Hypothalamus (tissue), 51 donors: ENCODE results near the gene ADAMTSL1.

ENCODE experiments used
- DNase-seq, 51 donors: peaks; one replicate each; lab custom pipeline; 2025; lab: John Stamatoyannopoulos, UW

Gene ADAMTSL1, protein sequence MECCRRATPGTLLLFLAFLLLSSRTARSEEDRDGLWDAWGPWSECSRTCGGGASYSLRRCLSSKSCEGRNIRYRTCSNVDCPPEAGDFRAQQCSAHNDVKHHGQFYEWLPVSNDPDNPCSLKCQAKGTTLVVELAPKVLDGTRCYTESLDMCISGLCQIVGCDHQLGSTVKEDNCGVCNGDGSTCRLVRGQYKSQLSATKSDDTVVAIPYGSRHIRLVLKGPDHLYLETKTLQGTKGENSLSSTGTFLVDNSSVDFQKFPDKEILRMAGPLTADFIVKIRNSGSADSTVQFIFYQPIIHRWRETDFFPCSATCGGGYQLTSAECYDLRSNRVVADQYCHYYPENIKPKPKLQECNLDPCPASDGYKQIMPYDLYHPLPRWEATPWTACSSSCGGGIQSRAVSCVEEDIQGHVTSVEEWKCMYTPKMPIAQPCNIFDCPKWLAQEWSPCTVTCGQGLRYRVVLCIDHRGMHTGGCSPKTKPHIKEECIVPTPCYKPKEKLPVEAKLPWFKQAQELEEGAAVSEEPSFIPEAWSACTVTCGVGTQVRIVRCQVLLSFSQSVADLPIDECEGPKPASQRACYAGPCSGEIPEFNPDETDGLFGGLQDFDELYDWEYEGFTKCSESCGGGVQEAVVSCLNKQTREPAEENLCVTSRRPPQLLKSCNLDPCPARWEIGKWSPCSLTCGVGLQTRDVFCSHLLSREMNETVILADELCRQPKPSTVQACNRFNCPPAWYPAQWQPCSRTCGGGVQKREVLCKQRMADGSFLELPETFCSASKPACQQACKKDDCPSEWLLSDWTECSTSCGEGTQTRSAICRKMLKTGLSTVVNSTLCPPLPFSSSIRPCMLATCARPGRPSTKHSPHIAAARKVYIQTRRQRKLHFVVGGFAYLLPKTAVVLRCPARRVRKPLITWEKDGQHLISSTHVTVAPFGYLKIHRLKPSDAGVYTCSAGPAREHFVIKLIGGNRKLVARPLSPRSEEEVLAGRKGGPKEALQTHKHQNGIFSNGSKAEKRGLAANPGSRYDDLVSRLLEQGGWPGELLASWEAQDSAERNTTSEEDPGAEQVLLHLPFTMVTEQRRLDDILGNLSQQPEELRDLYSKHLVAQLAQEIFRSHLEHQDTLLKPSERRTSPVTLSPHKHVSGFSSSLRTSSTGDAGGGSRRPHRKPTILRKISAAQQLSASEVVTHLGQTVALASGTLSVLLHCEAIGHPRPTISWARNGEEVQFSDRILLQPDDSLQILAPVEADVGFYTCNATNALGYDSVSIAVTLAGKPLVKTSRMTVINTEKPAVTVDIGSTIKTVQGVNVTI (N-terminal part only)

DNA sequence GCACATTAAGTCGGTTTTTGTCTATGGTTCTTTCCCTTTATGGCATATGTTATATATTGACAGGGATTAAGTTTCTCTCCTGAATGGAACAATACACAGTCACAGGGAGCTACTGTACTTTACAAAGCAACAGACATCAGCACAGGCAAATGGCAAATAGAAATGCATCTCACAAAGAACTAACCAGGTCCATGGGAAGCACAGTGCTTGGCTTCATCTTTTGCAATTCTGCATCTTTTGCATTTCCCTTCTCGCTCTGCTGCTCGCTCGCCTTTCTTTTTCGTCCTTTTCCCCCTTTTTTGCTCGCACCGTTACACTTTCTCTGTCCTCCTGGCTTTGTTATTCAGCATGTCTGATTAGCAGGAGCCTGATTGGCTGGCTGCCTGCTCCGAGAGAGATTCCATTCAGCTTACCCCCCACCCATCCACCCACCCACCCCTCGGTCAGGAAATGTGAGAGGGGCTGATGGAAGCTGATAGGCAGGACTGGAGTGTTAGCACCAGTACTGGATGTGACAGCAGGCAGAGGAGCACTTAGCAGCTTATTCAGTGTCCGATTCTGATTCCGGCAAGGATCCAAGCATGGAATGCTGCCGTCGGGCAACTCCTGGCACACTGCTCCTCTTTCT lies at the start of gene ADAMTSL1:
ADAMTSL1 (plus strand) TSS at position 502 of the 628 bp plus-strand sequence; CDS start at position 582, 80 bp downstream.
- peak in 30 of 51 donors; percentile 1 to 62 (median 15) for DNase-seq

DNA sequence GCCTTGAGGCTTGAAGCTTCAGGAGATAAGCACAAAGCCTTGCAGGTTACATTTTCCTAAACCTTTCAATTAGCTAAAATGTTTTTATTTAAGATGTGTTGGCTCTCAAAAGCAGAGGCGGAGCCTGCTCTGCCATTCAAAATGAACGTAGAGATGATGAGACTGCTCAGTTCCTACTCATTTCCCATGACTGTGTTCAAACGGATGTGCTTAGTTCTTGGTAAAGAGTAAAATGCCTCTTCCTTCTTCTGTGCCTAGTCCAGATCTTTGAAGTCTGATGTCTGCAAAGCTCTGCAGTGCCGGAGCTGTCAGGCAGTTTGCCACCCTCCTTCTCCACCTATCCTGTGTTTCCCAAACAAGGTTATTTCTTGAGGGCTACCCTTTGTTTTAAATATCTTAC lies 46.3 kb upstream of the ADAMTSL1 start:
- no peak for DNase-seq

DNA sequence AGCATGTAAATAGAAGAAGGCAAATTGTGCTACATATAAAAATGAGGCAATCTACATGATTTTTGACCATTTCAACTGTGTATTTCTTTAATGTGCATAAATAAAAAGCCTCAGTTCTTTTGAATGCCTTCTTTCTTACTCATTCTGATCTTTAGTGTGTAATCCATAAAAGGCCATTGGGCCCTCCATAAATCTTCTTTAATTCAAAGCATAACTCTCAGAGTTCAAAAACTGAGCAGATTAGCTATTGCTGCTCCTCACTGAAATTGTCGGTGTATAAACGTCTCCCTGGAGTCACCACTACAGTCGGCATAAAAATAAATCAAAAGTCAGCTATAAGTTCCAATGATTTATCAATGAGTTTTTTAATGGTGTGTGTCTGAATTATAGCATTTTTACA lies 45.3 kb upstream of the ADAMTSL1 start:
- no peak for DNase-seq

DNA sequence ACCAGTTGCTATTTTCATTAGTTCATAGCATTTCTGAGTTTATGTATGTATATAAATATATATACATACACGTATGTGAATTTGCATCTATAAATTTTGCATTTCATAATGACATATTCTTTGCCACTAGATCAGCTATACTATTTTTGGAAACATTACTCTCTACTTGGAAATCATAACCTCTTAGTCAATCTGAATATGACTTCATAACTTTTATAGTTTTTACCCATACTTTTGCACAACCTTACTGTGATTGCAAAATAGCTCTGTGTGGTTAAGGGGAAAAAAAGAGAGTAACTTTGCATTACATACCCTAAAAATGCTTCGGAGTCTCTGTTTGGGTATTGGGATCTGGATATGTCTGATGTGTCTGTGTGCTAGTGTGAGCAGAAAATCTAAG lies 44.9 kb upstream of the ADAMTSL1 start:
- DNase-seq = no peak

DNA sequence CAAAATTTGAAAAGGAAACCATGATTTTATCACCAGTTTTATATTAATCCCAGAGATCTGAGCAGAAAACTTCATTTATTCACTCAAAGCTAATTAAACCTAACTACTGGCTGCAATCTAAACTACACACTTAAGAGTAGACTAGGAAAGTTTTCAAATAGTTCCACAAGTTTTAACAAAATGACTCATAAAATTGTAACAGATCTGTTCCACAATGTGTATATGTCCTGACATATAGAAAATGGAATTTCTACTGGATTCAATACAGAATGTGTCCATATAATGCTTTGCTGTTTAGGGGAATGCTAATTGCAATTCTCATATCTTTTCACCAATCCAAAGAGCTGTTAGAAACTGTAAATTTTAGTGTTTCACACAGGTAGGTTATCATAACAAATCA lies 40.3 kb upstream of the ADAMTSL1 start:
- no peak for DNase-seq

DNA sequence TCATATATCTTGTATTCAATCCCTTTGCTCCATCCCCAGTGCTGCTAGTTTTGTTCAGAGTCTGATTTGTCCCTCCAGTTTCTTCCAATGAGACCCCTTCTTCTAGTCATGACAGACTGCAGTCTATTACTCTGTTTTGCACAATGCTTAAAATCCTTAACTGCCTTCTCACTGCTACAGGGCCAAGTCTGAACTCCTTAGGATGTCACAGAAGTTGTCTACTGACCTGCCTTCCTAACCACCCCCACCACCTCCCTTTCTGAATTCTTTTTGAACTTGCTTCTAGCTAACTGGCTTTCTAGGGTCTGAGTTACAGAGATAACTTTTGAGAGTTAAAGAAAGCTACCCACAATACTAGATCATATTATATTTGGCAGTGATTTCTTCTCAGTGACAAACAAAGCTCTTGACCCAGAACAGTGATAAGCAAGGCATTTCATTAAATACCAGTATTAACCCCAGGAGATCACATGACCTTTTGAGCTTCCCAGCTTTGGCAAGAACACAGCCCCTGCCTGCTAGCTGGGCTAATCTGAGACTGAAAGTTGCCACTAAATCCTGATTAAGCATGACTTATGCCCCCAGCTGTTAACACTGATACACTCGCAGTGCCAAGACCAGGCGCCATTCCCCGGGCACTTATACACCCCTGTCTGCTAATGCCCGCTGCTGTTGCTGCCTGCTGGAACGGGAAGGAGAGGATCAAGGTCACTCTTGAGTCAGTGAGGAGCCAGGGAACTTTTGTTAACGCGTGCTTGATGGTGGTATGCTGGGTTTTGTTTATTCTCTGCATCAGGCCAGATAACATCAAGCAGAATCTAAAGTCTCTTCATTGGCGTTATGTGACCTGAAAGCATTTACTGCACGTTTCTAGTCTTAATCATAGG lies 36.4 kb upstream of the ADAMTSL1 start:
- DNase-seq = peak in 6 of 51 donors; percentile 2 to 12 (median 2)

DNA sequence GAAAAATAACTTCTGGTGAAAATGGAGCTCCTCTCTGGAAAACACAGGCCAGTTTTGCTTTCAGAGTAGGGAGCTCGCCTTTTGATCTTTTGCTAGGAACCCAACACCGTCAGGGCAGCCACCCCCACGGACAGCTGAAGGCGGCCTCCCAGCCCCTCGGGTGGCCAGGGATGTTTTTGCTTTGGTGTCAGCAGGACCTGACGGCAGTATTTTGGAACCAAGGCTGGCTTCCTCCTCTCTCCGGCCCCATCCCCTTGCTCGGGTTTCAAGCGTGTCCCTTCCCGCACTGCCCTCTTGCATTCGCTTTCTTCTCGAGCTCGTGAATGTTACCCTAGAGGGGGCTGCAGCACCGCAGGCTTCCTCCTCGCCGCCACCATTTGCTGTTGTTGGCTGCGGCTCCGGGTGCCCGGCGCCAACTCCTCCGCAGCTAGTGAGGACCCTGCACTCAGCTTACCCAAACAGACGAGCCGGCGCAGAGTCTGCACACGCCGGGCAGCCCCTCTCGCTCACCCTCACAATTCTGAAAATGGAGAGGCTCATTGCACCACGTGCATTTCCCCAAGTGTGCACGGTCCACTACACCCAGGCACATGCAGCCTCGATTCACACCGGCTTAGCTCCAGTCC lies 35.5 kb upstream of the ADAMTSL1 start:
- DNase-seq = peak in 39 of 51 donors; percentile 5 to 68 (median 29)

DNA sequence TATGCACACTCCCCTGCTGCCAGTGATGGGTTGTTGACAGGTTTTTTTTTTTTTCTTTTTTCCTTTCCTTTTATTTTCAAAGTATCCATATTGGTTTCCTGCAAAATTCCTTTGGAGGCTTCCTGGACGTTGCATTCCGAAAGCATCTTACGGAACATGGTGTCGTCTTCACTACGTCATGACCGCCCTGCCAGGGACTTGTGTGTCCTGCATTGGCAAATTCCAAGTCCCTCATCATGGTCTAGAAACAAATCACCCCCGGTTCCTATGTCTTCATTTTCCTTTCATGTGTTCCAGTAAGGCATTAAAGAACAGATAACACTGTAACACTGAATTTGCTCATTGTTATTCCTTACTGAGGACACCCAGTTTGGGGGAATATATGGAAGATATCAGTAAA lies 35.0 kb upstream of the ADAMTSL1 start:
- no peak for DNase-seq

DNA sequence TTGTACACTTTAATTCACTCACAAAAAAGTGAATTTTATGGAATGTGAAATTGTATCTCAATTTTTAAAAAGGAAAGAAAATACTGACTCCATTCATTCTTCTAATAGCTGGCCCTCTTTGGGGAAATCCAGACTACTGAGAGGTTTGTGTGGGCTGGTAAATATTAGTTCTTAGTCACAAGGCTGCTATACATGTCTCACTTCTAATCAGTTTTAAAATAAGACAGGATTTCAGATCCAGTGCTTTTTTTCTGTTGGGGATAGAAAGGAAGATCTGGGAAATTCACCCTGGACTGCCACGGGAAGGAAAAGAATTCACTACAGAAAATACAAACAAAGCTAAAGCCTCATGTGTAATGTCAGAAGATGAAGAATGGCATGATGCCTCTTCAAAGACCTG lies 32.7 kb upstream of the ADAMTSL1 start:
- DNase-seq = no peak

DNA sequence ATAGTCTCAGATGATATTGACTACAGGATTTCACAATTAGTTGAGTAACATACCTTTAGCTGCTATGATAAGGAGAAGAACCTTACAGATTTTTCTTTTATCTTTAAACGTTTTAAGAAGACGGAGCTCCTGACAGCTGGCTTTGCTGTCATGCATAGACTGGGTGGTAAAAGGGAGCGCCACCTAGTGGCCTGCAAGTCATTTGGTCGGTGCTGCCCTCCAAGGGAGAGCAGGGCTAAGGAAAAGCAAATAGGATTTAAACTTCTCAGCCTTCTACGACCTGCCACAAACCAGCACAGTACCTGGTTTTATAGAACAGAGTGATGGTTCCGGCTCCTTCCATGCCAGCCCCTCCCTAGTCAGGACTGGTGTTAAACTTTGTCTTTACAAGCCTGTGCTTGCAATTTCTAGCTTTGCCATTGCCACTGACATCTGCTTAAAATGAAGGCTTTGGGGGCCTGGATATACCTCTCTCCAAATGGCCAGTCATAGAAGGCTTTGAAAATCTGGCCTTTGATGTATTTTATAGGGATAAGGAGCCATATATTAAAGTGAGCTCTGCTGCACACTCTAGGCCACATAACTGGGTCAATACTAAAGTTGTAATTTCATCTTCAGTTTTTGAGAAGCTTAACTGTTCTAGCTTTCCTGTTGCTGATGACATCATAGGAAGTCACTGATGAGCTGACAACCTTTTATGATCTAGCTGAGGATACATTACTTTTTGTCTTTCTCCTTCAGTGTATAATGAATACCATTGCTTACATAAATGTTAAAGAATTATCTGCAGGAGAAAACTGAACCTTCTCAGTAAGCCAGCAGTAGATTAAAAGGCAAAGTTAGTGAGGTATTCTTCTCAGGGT lies 31.1 kb upstream of the ADAMTSL1 start:
- peak in 47 of 51 donors; percentile 4 to 82 (median 47) for DNase-seq

DNA sequence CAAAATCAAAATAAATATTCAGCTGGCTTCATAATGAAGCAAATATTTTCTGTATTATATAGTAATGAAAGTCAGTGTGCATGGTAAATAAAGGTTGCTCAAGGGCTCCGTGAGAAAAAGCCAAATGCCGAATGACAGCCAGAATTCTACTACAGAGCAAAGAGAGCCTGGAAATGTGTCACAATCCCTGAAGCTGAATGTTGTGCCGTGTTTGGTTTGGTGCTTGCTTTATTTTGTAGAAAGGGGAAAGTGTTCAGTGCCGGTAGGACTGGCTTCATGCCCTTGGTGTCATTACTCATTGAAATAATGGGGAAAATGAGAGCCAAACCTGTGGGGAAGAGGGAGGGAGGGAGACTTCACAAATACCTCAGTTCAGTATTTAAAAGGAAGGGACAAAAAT lies 26.8 kb upstream of the ADAMTSL1 start:
- DNase-seq = peak in 18 of 51 donors; percentile 4 to 35 (median 10)

DNA sequence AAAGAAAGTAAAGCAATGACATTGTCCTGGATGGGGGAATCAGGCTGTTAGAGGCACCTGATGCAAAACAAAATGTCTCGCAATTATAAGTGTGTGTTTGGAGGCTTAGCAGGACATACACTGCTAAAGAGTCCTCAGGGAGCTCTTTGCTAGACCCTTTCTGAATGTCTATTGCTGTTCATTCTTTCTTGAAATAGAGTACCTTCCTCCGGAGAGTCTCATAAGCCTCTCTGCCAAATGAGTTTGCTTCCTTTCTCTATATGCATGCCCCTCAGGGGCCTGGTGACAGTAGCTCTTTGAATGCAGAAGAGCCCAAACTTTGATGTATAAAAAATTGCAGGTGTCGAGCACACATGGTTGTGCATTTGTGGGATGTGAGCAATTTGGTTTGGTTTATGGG lies 26.4 kb upstream of the ADAMTSL1 start:
- no peak for DNase-seq

DNA sequence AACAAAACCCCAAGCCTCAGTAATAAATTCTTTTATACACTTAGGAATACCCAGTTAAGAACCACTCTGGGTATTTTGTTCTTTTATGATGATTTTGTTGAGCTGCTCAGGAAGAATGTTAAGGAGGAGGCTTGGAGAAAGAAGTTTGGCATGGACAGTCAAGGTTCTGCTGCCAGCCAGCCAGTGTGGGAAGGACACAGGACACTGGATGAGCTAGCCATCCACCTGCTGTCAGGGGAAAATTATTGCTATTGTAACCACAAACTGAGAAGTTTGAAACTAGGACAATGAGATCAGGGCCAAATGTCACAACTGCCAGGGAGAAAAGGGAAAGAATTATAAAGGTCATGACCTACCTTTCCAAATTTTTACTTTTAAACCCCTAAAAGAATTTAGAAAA lies 25.9 kb upstream of the ADAMTSL1 start:
- no peak for DNase-seq

DNA sequence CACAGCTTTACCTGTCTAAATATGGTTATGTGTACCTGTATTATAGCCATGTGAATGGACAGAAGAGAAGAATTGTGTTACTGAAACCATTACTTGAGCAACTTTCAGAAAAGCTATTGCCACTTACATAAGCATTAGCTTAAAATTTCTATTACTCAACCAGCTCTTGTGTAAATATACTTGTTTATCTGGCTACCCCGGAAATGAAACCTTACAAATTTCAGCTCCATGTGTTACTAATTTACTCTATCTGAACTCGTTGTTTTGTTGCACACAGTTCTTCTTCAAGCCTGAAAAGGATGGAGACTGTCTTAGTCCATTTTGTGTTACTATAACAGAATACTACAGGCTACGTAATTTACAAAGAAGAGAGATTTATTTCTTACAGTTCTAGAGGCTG lies 22.5 kb upstream of the ADAMTSL1 start:
- no peak for DNase-seq

DNA sequence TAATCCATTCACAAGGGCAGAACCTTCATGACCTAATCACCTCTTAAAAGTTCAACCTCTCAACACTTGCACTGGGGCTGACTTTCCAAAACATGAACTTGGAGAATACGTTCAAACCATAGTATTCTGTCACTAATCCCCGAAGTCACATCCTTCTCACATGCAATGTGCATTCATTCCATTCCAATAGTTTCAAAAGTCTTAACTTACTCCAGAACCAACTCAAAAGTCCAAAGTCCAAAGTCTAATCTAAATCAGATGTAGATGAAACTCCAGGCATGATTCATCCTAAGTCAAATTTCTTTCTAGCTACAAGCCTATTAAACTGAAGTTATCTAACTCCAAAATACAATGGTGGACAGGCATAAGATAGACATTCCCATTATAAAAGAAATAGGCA lies 21.7 kb upstream of the ADAMTSL1 start:
- DNase-seq = no peak

DNA sequence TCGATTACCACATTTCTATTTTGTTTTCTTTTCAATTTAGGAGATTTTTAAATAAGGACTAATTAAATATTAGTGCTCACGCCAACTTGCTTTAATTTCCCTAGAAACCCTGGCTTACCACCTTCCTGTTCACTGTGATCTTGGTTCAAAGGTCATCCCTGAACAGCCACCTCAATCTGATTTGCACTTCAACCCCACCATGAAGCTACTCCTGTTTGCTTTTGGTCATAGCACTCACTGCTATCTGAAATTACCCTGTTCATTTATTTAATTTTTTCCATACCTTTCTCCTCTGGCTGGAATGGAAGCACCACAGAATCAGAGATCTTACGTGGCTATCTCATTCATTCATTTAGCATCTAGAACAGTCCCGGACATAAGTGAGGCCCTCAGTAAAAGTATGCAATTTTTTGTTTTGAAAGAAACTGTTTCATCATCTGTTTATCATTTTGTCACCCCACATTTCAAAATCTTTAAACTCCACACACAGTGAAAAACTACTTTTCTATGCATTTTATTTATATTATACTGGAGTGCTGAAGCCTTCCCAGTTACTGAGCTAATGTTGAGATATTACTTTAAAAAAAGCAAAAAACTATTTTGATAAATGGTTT lies 17.2 kb upstream of the ADAMTSL1 start:
- no peak for DNase-seq

DNA sequence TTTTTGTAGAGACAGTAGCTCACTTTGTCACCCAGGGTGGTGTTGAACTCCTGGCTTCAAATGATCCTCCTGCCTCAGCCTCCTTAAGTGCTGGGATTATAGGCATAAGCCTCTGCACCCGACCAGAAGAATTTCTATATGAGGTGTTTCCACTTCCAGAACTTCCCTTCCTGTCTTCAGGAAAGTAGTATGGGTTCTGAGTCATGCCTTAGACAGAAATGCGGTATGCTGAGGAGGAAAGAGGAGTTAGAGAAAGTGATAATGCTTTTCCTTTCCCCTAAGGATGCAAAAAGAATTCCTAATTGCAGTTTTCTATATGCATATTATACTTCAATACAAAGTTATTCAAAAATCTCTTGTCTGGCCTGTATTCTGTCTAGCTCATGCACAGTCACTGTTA lies 16.4 kb upstream of the ADAMTSL1 start:
- no peak for DNase-seq
